Erythroblast (primary cell): ENCODE measurements around the gene C2orf42.

Experiments
- GATA1 ChIP-seq: IDR thresholded peaks from 2 replicates; pipeline ENCODE4 v1.6.1; 2011; ENCODE audit warnings: low read depth, mild to moderate bottlenecking, control low read depth, low read length, moderate library complexity
- POLR2A ChIP-seq: IDR thresholded peaks from 2 replicates; pipeline ENCODE4 v1.6.1; 2011; ENCODE audit warnings: mild to moderate bottlenecking, low read length

DNA sequence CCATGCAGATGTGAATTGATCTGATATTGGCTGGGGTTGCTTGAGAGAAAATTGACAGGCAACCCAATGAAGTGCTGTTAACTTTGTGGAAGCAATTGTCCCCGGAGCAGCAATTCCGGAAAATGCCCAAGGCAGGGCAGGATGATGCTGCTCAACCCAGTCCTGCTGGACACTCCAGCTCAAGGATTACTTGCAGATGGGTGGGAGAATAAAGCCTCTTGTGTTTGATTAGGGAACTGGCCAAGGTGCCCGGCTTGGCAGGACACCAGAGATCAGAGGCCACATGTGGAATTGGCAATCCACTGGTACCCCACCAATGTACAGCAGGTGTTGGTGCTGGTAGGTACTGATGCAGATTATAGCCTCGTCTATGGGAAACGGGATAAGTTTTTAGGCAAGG lies 12.3 kb upstream of the C2orf42 start:
- no peak for TF ChIP-seq POLR2A
- TF ChIP-seq GATA1 = no peak
